SK-N-MC (cell line): Measurements from ENCODE around the gene MKLN1.

Source experiments
- EZH2 ChIP-seq: fragments of 200-600 bp; sonication (generic); IDR thresholded peaks from one replicate; pipeline ENCODE4 v1.6.1; 2017; ENCODE audit warnings: antibody characterized with exemption
- FOXP2 ChIP-seq: optimal IDR thresholded peaks from 2 replicates; pipeline ENCODE3; 2011; ENCODE audit warnings: mild to moderate bottlenecking, moderate library complexity; ENCODE audit not compliant: insufficient read depth; ENCODE audit errors: extremely low read length, control extremely low read depth
- POLR2AphosphoS5 ChIP-seq: IDR thresholded peaks from 2 replicates; pipeline ENCODE4 v1.6.1; 2012; ENCODE audit warnings: mild to moderate bottlenecking, low read depth, low read length, borderline replicate concordance

DNA sequence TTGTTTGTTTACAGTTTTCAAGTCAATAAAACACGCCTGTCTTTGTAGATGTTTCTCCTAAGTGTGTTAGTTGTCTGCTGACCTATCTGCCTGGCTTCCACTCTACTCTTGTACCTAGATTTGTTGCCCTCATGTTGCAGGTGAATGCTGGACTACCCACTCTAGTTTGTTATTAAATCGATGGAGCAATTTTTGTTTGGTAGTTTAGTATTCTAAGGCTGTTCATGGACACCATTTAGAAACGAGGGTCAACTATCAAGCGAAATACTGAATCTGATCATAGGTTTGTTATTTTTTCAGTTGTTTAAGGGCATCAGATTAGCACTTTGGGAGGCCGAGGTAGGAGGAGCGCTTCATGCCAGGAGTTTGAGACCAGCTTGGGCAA lies 29.1 kb upstream of the MKLN1 start:
- no peak for TF ChIP-seq POLR2AphosphoS5
- no peak for TF ChIP-seq EZH2
- no peak for TF ChIP-seq FOXP2
